IPS DF 4.7 (cell line): Measurements from ENCODE around the gene ZNF507.

ENCODE experiments used
- DNase-seq: peaks from one replicate; pipeline ENCODE4 v3.0.0-alpha.2; 2013; ENCODE audit warnings: low spot score; ENCODE audit errors: extremely low read depth

ZNF507 gene

DNA sequence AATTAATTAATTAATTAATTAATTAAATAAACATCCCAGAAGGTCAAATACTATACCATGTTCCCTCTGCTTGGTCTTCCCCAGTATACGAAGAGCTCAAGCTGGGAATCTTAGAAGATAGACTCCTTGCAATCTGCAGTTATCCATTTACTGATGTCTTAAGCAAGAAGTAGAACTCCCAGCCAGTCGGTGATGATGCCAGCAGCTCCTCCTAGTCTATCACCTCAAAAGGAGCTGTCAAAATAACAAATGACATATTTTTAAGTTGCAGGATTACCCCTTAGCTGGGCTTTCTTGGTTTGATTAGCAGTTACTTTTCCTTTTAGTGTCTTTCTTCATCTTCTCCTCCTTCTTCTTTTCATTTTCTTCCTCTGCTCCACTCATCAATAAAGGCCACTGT lies 6.0 kb upstream of the ZNF507 start:
- no peak for DNase-seq

DNA sequence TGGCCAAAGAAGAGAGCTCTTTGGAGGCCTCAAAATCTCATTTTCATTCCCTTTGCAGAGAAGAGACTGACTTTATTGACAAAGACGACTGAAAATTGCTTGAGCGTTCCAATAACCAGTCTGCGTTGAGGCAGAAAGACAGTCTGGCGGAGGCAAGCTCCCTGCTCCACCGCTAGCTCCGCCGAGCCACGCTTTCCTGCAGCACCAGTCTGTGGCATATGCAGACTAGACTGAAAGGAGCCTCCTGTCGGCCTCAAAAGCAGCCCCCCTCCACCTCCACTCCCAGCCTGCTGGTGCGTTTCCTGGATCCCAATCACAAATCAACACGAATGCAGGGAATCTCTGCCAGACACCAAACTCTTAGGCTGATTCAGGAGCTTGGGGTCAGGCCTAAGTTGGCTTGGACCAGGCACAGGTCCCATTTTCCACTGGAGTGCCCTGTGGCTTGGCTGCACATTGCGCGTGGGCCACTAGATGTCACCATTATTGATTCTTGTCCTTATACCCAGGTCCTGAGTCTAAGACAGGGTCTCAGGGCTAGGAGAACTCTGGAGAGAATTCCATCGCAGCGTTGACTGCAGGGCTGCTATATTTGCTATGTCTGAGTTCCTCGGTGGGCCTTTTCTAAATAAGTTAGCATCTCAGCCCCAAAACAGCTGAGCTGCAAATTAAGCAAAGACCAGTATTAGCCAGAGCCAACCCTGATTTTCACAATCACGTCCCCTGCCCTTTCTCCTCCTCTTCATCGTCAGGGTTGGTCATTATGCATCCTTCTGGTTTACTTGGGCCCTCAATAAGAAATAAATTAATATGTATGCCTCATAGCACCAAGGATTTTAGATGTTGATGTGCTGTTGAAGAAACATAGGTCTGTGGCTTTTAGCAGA lies 5.2 kb upstream of the ZNF507 start:
- no peak for DNase-seq

DNA sequence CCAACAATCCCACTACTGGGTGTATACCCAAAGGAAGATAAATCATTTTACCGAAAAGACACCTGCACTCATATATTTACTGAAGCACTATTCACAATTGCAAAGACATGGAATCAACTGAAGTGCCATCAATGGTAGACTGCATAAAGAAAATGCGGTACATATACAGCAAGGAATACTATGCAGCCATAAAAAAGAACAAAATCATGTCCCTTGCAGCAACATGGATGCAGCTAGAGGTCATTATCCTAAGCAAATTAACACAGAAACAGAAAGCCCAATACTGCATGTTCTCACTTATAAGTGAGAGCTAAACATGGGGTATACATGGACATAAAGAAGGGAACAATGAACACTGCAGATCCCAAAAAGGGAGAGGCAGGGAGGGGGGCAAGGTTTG lies 2.7 kb upstream of the ZNF507 start:
- DNase-seq, result no peak

DNA sequence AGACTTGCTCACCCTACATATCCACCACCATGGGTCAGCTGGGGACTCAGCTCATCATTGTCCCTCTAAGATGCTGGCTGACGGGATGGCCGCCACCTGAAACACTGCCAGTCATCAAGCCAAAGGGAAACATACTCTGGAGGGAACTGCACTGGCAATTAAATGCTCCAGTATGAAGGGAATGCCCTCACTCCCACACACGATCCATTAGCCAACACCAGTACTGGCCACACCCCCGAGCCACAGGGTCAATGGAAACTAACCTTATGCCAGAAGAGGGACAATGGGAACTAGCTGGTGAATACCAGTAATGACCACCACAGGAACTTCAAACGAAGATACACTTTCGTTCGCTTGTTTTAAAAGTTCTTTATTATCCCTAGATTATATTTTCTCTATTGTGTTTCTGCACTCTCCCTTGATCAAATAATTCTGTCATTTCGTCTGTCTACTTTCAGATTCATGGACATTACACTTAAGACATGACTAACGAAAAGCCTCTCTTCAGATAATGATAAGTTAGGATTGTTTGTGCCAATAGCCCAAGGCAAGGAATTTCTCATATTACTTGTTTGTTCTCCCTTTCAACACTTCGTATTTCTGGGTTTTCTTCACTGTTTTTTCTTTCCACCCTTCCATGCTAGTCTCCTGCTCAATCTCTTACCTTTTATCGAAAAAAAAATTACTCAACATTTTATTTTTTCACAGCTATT lies 1.7 kb upstream of the ZNF507 start:
- DNase-seq, result no peak

DNA sequence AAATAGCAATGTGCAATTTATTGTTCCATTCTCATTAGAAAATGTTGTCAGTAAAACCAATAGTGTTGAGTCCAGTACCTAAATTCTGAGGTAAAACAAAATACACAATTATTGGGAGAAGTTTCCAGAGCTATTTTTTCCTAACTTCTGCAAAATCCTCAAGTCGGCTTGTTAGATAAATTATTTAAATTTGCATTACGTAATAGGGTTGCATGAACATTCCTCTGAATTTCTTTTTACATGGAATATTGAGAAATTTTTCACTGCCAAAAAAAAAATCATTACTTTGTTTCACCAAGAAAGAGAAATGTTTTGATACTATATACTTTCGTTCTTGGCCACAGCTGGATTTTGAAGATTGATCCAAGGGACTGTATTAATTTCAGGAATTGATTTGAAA lies 1.5 kb downstream of the ZNF507 start:
- DNase-seq, result no peak

DNA sequence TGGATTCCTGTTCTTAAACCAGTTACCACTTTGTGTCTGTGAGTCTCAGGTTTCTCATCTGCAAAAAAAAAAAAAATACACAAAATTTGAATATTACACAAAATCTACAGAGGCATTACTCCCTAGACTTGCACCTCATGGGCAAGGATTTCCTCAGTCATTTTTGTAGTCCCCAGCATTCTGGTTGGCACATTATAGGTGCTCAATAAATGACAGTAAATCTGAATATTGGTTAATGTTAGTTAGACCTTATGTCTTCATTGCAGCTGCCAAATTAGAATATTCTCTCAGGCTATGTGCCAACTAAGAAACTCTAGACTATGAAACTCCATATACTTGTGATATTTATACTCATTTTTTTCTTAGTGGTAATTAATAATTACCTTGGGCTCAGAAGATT lies 2.2 kb downstream of the ZNF507 start:
- no peak for DNase-seq

DNA sequence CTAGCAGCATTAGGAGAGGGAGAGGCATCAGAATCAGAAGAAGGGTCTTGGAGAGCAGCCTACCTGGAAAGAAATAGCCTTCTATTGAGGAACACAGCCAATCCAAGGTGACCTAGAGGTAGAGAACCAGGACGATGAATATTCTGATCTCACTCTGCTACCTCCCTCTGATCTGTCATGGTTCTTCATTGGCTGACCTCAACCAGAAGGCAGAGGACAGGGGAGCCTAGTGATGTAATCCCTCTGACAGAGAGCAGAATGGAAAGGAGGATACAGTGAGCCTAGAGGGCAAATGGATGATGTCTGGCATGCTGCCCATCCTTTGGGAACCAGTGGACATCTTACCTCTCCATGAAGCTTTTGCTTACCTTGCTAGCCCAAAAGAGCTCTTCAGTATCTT lies 3.6 kb downstream of the ZNF507 start:
- no peak for DNase-seq

DNA sequence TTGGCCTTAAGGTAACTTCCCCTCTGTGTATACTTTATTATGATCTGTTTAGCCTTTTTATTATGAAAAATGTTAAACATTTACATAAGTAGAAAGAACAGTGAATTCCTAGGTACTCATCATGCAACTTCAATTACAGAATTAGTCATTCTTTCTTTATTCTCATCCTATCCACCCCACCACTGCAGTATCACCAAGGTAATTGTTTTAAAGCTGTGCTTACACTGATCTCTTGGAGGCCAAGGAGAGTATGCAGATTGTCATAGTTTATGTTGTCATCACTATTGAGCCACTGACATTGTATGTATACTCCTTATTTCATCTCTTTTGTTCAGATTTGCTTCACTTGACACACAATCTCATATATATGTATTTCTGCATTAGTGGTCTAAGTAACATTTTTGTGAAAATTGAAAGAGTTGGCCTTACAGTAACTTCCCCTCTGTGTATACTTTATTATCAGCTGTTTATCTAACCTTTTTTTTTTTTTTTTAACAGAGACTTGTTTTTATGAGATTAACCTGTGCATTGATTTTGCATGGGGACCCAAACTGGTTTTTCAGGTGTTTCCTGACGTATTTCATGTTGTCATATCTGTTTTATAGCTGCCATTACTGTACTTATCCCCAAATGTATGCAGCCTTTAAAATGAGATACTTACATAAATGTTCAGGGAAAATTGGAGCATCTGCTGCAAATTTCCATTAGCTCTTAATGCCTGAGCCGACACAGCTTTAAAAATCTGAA lies 4.5 kb downstream of the ZNF507 start:
- no peak for DNase-seq

DNA sequence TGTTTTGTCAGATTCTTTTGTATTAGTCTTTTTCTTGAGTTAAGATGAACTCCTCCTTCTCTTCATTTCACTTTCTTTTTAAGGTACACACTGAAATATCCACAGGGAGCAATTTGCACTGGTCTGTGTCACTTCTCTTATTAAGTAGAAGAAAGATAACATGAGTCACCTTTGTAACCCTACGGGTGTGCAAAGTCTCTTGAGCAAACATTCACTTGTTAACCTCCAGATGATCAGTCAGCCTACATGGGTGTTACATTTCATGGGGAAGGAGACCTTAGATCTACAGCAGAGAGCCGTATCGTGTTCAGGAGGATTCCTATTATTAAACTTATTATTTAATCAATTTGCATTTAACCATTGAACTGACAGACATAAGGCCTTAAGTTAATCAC lies 5.1 kb downstream of the ZNF507 start:
- no peak for DNase-seq

DNA sequence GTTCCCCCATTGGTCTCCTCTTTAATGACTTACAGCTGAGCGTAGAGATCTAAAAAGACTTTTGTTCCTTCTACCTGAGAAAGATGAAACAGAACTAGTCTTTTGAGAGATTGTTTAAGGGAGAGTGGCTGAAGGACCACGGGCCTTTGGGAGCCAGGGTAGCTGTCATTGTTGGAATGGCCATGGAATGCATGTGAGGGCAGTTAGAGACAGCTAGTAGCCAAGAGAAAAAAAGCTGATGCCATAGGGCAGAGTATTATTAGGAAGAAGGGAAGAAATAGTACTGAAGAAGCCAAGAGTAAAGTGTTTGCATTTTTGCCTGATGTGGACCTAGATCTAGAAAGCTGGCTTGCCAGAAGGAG lies 5.6 kb downstream of the ZNF507 start:
- DNase-seq, result no peak

DNA sequence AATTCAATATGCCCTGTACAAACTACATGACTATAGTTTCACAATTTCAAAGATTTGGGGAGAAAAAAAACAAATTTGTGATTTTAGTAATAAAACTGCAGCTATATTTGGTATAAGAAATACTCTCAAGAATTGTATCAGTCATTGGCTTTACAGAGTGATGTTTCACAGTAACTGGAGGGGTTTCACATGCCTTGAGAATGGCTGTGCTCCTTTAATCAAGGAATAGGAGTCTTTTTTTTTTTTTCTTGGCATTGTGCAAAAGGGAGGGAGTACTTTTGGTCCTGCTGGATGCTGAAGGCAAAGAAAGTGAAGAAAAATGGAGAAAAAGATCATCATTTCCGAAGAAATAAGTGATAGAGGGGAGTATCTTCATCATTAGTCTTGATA lies 6.8 kb downstream of the ZNF507 start:
- DNase-seq, result no peak

DNA sequence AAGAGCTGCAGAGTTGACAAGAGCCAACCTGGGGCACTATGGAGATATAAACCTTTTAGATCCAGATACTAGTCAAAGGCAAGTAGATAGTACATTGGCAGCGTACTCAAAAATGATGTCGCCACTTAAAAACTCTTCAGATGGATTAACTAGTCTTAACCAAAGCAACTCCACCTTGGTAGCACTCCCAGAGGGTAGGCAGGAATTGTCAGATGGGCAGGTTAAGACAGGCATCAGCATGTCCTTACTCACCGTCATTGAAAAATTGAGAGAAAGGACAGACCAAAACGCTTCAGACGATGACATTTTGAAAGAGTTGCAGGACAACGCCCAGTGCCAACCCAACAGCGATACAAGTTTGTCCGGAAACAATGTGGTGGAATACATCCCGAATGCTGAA lies 8.9 kb downstream of the ZNF507 start:
- no peak for DNase-seq

DNA sequence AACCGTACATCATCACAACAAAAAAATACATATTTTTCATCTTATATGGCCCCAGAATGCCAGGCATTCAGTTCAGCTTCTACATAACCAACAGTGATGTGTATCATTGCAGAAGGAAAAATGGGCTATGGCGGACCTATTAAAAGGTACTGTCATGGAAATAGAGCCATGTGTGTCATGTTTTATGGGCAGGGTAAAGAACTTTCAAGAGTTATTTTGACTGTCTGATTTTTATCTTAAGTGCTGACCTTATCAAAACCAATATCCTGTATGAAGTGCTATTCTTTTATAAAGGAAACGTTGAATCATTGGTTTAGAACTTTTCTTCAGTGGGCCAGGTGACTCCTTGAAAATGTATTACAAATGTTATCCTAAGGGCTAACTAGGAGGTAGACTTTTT lies 9.9 kb downstream of the ZNF507 start:
- DNase-seq, result no peak

DNA sequence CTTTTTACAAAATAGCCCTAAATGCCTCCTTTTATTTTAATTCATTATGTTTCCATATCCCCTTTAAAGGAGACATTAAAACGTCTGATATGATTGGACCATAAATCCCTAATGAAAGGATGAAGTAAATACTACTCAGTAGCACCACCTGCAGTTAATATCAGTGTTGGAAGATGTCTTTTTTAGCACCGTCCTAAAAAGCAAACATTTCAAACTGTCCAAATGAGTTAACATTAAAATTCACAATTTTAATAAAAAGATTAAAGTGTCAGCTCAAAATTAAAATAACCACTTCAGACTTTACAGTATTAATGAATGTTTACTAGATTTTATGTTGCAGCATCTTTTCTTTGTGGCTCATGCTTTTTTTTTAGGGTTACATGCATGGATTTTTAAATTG lies 12.3 kb downstream of the ZNF507 start:
- DNase-seq, result no peak

DNA sequence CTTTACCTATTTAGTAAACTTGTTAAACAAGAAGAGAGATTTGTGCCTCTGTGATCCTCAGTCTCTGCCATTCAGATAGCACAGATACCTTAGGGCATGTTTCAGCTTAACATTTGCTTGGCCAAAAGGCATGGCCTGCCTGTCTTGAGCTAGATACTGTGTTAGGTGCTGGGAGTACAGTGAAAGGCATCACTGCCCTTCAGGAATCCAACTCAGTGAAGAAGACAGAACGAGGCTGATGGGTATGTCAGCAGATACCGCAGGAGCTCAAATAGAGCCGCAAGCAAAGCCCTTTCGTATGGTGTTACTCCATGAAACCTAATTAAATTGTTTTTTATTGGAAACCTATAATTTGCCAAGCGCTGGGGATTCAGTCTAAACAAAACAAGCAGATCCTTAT lies 12.9 kb downstream of the ZNF507 start:
- no peak for DNase-seq

DNA sequence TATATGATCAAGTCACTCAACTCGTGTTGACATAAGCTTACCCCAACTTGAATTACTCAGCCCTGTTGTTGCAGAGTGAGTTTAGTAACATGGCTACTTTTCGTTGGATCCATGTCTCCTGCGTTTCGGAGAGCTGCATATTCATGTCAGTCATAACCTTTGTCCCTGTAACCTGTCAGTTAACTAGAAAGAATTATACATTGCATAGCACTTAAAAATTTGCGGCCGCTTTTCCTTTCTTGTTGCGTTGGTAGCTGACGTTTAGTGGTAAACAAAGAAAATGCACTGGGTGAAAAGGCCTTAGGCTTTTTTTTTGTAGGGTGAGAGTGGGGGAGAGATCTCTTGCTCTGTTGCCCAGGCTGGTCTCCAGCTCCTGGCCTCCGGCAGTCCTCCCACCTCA lies 14.2 kb downstream of the ZNF507 start:
- DNase-seq, result no peak

DNA sequence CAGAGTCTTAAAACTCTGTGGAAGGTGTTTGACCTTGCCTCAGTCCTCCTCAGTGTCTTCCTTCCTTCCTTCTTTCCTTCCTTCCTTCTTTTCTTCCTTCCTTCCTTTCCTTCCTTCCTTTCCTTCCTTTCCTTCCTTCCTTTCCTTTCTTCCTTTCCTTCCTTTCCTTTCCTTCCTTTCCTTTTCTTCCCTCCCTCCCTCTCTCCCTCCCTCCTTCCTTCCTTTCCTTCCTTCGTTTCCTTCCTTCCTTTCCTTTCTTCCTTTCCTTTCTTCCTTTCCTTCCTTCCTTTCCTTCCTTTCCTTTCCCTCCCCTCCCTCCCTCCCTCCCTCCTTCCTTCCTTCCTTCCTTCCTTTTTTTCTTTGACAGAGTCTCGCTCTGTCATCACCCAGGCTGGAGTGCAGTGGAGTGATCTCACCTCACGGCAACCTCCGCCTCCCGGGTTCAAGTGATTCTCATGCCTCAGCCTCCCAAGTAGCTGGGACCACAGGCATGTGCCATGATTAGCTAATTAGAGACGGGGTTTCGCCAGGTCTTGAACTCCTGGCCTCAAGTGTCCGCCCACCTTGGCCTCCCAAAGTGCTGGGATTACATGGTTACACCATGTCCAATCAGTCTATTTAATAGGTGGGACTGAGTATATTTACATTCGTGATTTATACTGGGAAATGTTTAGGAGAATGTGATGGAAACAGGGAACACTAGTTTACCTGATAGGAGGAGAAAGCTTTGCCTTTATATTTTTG lies 16.3 kb downstream of the ZNF507 start:
- DNase-seq, result no peak

DNA sequence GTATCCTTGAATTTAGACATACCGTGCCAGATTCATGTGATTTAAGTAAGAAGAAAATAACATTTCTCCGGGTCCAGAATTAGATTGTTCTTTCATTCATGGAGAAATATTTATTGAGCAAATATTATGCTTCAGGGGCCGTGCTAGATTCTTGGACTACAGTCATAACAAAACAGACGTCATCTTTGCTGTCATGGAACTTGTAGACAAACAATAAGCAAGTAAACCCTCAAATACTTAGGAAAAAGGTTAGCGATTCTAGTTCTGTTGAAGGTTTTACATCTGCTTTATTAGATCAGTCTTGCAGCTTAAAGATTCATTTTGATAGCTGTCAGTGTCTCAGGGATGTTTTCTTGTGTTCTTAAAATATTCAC lies 16.9 kb downstream of the ZNF507 start:
- DNase-seq, result no peak

DNA sequence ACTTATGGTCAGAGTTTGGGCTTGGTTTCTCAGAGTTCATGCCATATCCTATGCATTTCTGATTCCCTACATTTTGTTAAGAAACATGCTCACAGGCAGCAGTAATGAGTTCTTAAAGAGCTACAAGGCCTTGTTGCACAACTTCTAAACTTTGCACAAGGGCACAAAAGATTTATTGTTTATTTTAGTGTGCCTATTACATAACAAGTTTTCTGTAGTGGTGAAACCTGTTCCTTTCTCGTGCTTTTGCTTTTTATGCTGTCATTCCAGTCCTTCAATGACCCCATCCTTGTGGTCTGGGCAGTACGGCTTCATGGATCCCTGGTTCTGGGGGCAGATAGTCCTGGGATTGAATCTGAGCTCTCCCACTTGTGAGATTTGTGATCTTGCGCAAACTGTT lies 17.8 kb downstream of the ZNF507 start:
- DNase-seq, result no peak

DNA sequence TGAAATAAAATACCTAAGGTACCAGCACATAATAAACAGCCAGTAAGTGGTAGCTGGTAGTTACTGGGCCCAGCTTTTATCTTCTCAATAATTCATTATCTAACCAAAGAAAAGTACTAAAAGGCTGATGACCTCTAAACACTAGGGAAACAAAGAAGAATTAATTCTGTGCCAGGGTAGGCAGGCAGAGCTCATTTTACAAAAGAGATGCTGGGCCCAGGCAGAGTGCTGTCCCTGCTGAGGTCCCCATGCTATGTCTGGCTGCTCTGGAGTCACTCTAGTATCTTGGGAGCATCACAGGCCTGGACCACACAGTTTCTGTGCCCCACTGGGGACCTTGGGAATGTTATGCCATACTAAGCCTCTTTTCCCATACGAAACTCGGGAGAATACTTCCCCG lies 18.2 kb downstream of the ZNF507 start:
- no peak for DNase-seq

DNA sequence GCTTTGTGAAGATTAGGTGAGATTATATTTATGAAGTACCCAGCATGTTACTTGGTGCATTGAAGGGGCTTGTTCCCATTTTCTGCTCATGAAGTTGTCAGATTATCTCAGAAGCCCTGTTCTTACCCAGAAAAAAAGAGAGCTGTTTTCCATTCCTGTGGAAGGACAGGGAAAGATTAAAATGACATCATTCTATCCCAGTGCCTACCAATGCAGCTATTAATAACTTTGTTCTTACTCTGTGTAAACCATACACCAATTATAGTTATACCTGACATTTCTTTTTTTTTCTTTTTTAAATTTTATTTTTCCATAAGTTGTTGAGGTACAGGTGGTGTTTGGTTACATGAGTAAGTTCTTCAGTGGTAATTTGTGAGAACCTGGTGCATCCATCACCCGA lies 18.6 kb downstream of the ZNF507 start:
- DNase-seq, result no peak

DNA sequence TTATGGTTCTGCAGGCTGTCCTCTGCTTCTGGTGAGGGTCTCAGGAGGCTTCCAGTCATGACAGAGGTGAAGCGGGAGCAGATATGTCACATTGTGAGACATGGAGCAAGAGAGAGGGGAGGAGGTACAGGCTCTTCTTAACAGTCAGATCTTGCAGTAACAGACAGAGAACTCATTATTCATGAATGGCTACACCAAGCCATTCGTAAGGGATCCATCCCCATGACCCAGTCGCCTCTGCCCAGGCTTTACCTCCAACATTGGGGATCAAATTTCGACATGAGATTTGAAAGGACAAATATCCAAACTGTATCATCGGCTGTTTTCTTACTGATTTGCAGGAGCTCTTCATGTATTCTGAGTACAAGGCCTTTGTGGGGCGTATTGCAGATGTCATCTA lies 21.7 kb downstream of the ZNF507 start:
- DNase-seq, result no peak
